ENCODE measurements around the gene MYL1. TPM values are rescaled to one million over a fixed set of nuclear protein-coding genes. Genes with fewer than 3 reads are reported as not detected.

The MYL1 gene
- total and polyA plus RNA-seq, 2 of the 4 experiments (the other 2 are of a cell fraction), result not detected

- H3K27me3 ChIP-seq (ENCODE audit: control insufficient read depth, insufficient read depth, low read length), result no peaks in the 10 kb centered on the region
- no peak overlapping the region for H3K4me2 ChIP-seq (ENCODE audit: low read depth, low read length)
- H4K8ac ChIP-seq (ENCODE audit: low read depth in 2 of 2, low read length in 2 of 2), result no peak overlapping the region
- no peaks in the 10 kb centered on the region for H3K4me1 ChIP-seq (ENCODE audit: control insufficient read depth, insufficient read depth, low read length)
- no peak overlapping the region for H2BK120ac ChIP-seq (ENCODE audit: low read depth, low read length)
- H3K9me3 ChIP-seq (ENCODE audit: control insufficient read depth, insufficient read depth, low read length), result peaks cover 16% of the 10 kb centered on the region
- no peak overlapping the region for H3K4ac ChIP-seq (ENCODE audit: low read depth, low read length)
- H3K14ac ChIP-seq (replicated peaks; ENCODE audit: low read depth, low read length), result no peak overlapping the region
- no peak overlapping the region for H2AK9ac ChIP-seq (replicated peaks; ENCODE audit: low read depth, low read length, poor library complexity)
- in situ Hi-C loops (cut with MboI; ENCODE audit: low sequenced_read_pairs), result no loop called here
- H2BK15ac ChIP-seq (ENCODE audit: low read depth, low read length), result no peak overlapping the region
- ATAC-seq (ENCODE audit: low read depth), result no peak
- intact Hi-C loops (cut with micrococcal nuclease), result no loop called here
- H3K23ac ChIP-seq (ENCODE audit: low read depth, low read length), result no peak overlapping the region
- H4K91ac ChIP-seq (ENCODE audit: insufficient read depth, low read depth, low read length), result no peak overlapping the region
- dilution Hi-C loops (cut with HindIII; ENCODE audit: low sequenced_read_pairs, unreplicated experiment), result no loop called here
- no peak overlapping the region for H3K27ac ChIP-seq (ENCODE audit: insufficient read depth, low read length)
- no peak overlapping the region for H2BK20ac ChIP-seq (ENCODE audit: low read depth, low read length)
- no peak overlapping the region for H3K4me3 ChIP-seq (ENCODE audit: insufficient read depth, low read depth, low read length)
- H2BK5ac ChIP-seq (ENCODE audit: low read depth, low read length, poor library complexity, severe bottlenecking), result no peak overlapping the region
- DNase-seq, result no peak
- H3K18ac ChIP-seq (ENCODE audit: low read depth, low read length), result no peak overlapping the region
- H3K36me3 ChIP-seq (ENCODE audit: control insufficient read depth, insufficient read depth, low read length), result no peaks in the 10 kb centered on the region
- BruUV-seq (replicated peaks), result no TSS peak
- H2AFZ ChIP-seq (replicated peaks; ENCODE audit: low read length, poor library complexity), result no peak overlapping the region
- no peak overlapping the region for H3K56ac ChIP-seq (ENCODE audit: extremely low read depth, insufficient read depth, low read length)
- no peak overlapping the region for H2AK5ac ChIP-seq (ENCODE audit: low read depth, low read length)
- ChIA-PET POLR2A (ENCODE audit: unreplicated experiment) (no interaction called here), CTCF (no interaction called here)
- no peaks in the 10 kb centered on the region for H3K79me1 ChIP-seq (ENCODE audit: low read depth in 1 of 2, low read length in 2 of 2)
- TF ChIP-seq RCOR1 (IDR thresholded peaks at IDR 0.05; ENCODE audit: insufficient replicate concordance, low read length), result no peak
- no peak for TF ChIP-seq BHLHE40 (IDR thresholded peaks at IDR 0.05; ENCODE audit: low read depth, low read length)
- no peak for TF ChIP-seq SMC3 (IDR thresholded peaks at IDR 0.05; ENCODE audit: low read depth, low read length)
- no peak for TF ChIP-seq ELK1 (IDR thresholded peaks at IDR 0.05; ENCODE audit: borderline replicate concordance, low read depth, low read length)
- no peak for TF ChIP-seq RAD21 (IDR thresholded peaks at IDR 0.05; ENCODE audit: low read length)
- TF ChIP-seq RFX5 (IDR thresholded peaks at IDR 0.05; ENCODE audit: low read depth, low read length), result no peak
- no peak overlapping the region for H4K5ac ChIP-seq (ENCODE audit: low read depth, low read length)
- no peaks in the 10 kb centered on the region for H4K20me1 ChIP-seq (ENCODE audit: insufficient read depth, low read length)
- no peaks in the 10 kb centered on the region for H3K9me1 ChIP-seq (ENCODE audit: insufficient read depth, low read length)
- no peak overlapping the region for H3K9ac ChIP-seq (ENCODE audit: low read depth, low read length)
Observed at GRCh38 chr2:210286123-210286680, 28.8 kb downstream of the MYL1 start.

Data from IMR-90 (cell line).